A549 (cell line): ENCODE data around the gene FAM227A. TPM values are rescaled to one million over a fixed set of nuclear protein-coding genes. Genes with fewer than 3 reads are reported as not detected.

Experiments used
- ATAC-seq, 2 experiments: fragments of 200-7000 bp in 1 of 2; fragments of >200 bp in 1 of 2; cut with Nextera tagmentation in 1 of 2; cut with Tn5 transposase in 1 of 2; 3 replicates each; pipeline versions ENCODE4 v1.8.0 to v1.9.1; 2018 to 2020; ENCODE audit warnings: mild to moderate bottlenecking in 1 of 2, moderate library complexity in 1 of 2
- CTCF ChIA-PET: fragments of 300-600 bp; sonication (Branson Sonifier 250); formaldehyde crosslinking; extraction: SDS; loops from one replicate; lab custom pipeline; 2021; ENCODE audit warnings: antibody characterized with exemption, inconsistent platforms; lab: Yijun Ruan, JAX
- POLR2A ChIA-PET: fragments of 350-600 bp; formaldehyde crosslinking; extraction: SDS; loops from one replicate; lab custom pipeline; 2021; ENCODE audit warnings: antibody characterized with exemption, inconsistent platforms; lab: Yijun Ruan, JAX
- DNase-seq, 2 experiments: peaks; one replicate each; pipeline versions ENCODE4 v3.0.0 to v3.0.0-alpha.2; 2011 to 2016; ENCODE audit warnings: low read depth in 1 of 2, low spot score in 1 of 2
- FAIRE-seq: peaks from 2 replicates; lab custom pipeline; 2011; peaks lifted over from hg19 to GRCh38; lab: Jason Lieb, UNC
- H3K27ac ChIP-seq, 2 experiments: fragments of >200 bp; sonication (Bioruptor Twin); formaldehyde crosslinking; 3 replicates each; pipeline ENCODE4 v1.5.1; 2016 to 2017
- H3K4me1 ChIP-seq: fragments of >200 bp; sonication (Bioruptor Twin); formaldehyde crosslinking; 3 replicates; pipeline ENCODE4 v1.6.1; 2016
- H3K4me2 ChIP-seq: fragments of >200 bp; sonication (Bioruptor Twin); formaldehyde crosslinking; 3 replicates; pipeline ENCODE4 v1.6.1; 2016
- H3K4me3 ChIP-seq: fragments of >200 bp; sonication (Bioruptor Twin); formaldehyde crosslinking; 3 replicates; pipeline ENCODE4 v1.5.1; 2016
- H3K9me3 ChIP-seq: fragments of >200 bp; sonication (Bioruptor Twin); formaldehyde crosslinking; 3 replicates; pipeline ENCODE4 v1.6.1; 2016
- BCL3 ChIP-seq: fragments of >200 bp; sonication (Bioruptor Twin); formaldehyde crosslinking; IDR thresholded peaks from 3 replicates; pipeline ENCODE4 v1.6.1; 2016
- CBX2 ChIP-seq: fragments of 200-600 bp; sonication (generic); IDR thresholded peaks from 2 replicates; pipeline ENCODE4 v1.6.1; 2016; ENCODE audit warnings: low read depth, mild to moderate bottlenecking, borderline replicate concordance
- CHD4 ChIP-seq: fragments of 200-600 bp; sonication (generic); IDR thresholded peaks from 2 replicates; pipeline ENCODE4 v1.6.1; 2016; ENCODE audit warnings: antibody characterized with exemption, mild to moderate bottlenecking, borderline replicate concordance
- EHF ChIP-seq: fragments of 250-450 bp; sonication (Bioruptor Pico); IDR thresholded peaks from 2 replicates; pipeline ENCODE4 v1.5.0; 2020; ENCODE audit warnings: mild to moderate bottlenecking
- EHMT2 ChIP-seq: fragments of 200-600 bp; sonication (generic); IDR thresholded peaks from 2 replicates; pipeline ENCODE4 v1.6.1; 2016; ENCODE audit warnings: antibody characterized with exemption, low read depth, mild to moderate bottlenecking, moderate library complexity
- EP300 ChIP-seq, 2 experiments: fragments of >200 bp; sonication (Bioruptor Twin); formaldehyde crosslinking; IDR thresholded peaks; 2 replicates in 1 of 2; 3 replicates in 1 of 2; pipeline ENCODE4 v1.6.1; 2016 to 2017
- ESRRA ChIP-seq: fragments of 150-350 bp; IDR thresholded peaks from 2 replicates; pipeline ENCODE4 v1.6.1; 2014; ENCODE audit warnings: mild to moderate bottlenecking, low read length, borderline replicate concordance
- FOSB ChIP-seq: fragments of 250-450 bp; sonication (Bioruptor Pico); IDR thresholded peaks from 2 replicates; pipeline ENCODE4 v1.5.0; 2020; ENCODE audit warnings: mild to moderate bottlenecking, moderate library complexity
- FOXS1 ChIP-seq: fragments of 250-450 bp; sonication (Bioruptor Pico); IDR thresholded peaks from 2 replicates; pipeline ENCODE4 v1.5.0; 2020; ENCODE audit warnings: mild to moderate bottlenecking, moderate library complexity
- HDAC2 ChIP-seq: fragments of 200-600 bp; sonication (generic); IDR thresholded peaks from 2 replicates; pipeline ENCODE4 v1.6.1; 2016
- HES2 ChIP-seq: fragments of >200 bp; sonication (Bioruptor Twin); formaldehyde crosslinking; IDR thresholded peaks from 2 replicates; pipeline ENCODE4 v1.6.1; 2016
- HEYL ChIP-seq: fragments of 250-450 bp; sonication (Bioruptor Pico); IDR thresholded peaks from 2 replicates; pipeline ENCODE4 v1.8.0; 2021; ENCODE audit warnings: mild to moderate bottlenecking, moderate library complexity
- HMGXB4 ChIP-seq: fragments of 250-450 bp; sonication (Bioruptor Pico); IDR thresholded peaks from 2 replicates; pipeline ENCODE4 v1.5.0; 2021; ENCODE audit warnings: mild to moderate bottlenecking, moderate library complexity, borderline replicate concordance
- HOXB13 ChIP-seq: fragments of 250-450 bp; sonication (Bioruptor Pico); IDR thresholded peaks from 2 replicates; pipeline ENCODE4 v1.5.0; 2020; ENCODE audit warnings: low read depth, mild to moderate bottlenecking, moderate library complexity
- JUNB ChIP-seq: fragments of >200 bp; sonication (Bioruptor Twin); formaldehyde crosslinking; IDR thresholded peaks from 2 replicates; pipeline ENCODE4 v1.6.1; 2016
- KDM1A ChIP-seq: fragments of 200-600 bp; sonication (generic); IDR thresholded peaks from 2 replicates; pipeline ENCODE4 v1.6.1; 2016; ENCODE audit warnings: low read depth, mild to moderate bottlenecking
- KDM5A ChIP-seq: fragments of 200-600 bp; sonication (generic); IDR thresholded peaks from 2 replicates; pipeline ENCODE4 v1.6.1; 2016; ENCODE audit warnings: antibody characterized with exemption, mild to moderate bottlenecking
- MAFK ChIP-seq: fragments of 450-650 bp; IDR thresholded peaks from 2 replicates; pipeline ENCODE4 v1.6.1; 2014; ENCODE audit not compliant: partially characterized antibody
- MYC ChIP-seq: IDR thresholded peaks from 2 replicates; pipeline ENCODE4 v1.6.1; 2012; ENCODE audit warnings: mild to moderate bottlenecking, inconsistent platforms, low read length, improper control_type of control experiment, borderline replicate concordance
- NPAS2 ChIP-seq: fragments of 250-450 bp; sonication (Bioruptor Pico); IDR thresholded peaks from 2 replicates; pipeline ENCODE4 v1.8.0; 2022; ENCODE audit warnings: mild to moderate bottlenecking, moderate library complexity, borderline replicate concordance
- PHF8 ChIP-seq: fragments of 200-600 bp; sonication (generic); IDR thresholded peaks from 2 replicates; pipeline ENCODE4 v1.6.1; 2016; ENCODE audit warnings: low read depth, mild to moderate bottlenecking, antibody characterized with exemption, moderate library complexity, borderline replicate concordance
- RAD21 ChIP-seq, 2 experiments: fragments of >200 bp in 1 of 2; sonication (Bioruptor Twin) in 1 of 2; formaldehyde crosslinking in 1 of 2; IDR thresholded peaks in 1 of 2; conservative IDR thresholded peaks in 1 of 2; 2 replicates in 1 of 2; 3 replicates in 1 of 2; pipeline ENCODE4 v1.6.1; 2012 to 2018; ENCODE audit warnings: inconsistent platforms in 1 of 2
- RNF2 ChIP-seq: fragments of 200-600 bp; sonication (generic); IDR thresholded peaks from 2 replicates; pipeline ENCODE4 v1.6.1; 2016; ENCODE audit warnings: low read depth, mild to moderate bottlenecking, antibody characterized with exemption, moderate library complexity, borderline replicate concordance
- SREBF2 ChIP-seq: fragments of 450-650 bp; IDR thresholded peaks from 2 replicates; pipeline ENCODE4 v1.6.1; 2014; ENCODE audit warnings: mild to moderate bottlenecking, moderate library complexity
- TP53 ChIP-seq: fragments of 250-450 bp; sonication (Bioruptor Pico); IDR thresholded peaks from 2 replicates; pipeline ENCODE4 v1.5.0; 2021; ENCODE audit warnings: mild to moderate bottlenecking, moderate library complexity
- ZC3H11A ChIP-seq: fragments of 450-650 bp; IDR thresholded peaks from 2 replicates; pipeline ENCODE4 v1.6.1; 2014; ENCODE audit warnings: antibody characterized with exemption, mild to moderate bottlenecking
- ZNF302 ChIP-seq: fragments of 250-450 bp; sonication (Bioruptor Pico); IDR thresholded peaks from 2 replicates; pipeline ENCODE4 v1.9.0; 2021; ENCODE audit warnings: inconsistent platforms, mild to moderate bottlenecking, moderate library complexity
- WGBS: methylation state at CpG from one replicate; pipeline ENCODE4 v1.1.6; 2017; ENCODE audit errors: missing lambda C conversion rate; 5-methylcytosine and 5-hydroxymethylcytosine counted together
- polyA plus RNA-seq, 4 experiments: library from polyadenylated mRNA; depleted of rRNA in 3 of 4; stranded (reverse); fragments of >200 nt; fragmentation: RNase III in 1 of 4; extraction: RNeasy Plus Mini Kit Qiagen cat#74134 plus additional on column Dnase treatment in 1 of 4; gene quantifications; 2 replicates in 3 of 4; 3 replicates in 1 of 4; pipeline ENCODE4 v1.2.3, GENCODE V29; 2011 to 2017
- TF ChIP-seq, protein P1 (sequence below): fragments of 150-350 bp; IDR thresholded peaks from 2 replicates; pipeline ENCODE4 v1.6.1; 2014; ENCODE audit warnings: low read depth, mild to moderate bottlenecking, low read length
- TF ChIP-seq, protein P2 (sequence below): IDR thresholded peaks from 2 replicates; pipeline ENCODE4 v1.6.1; 2012
- TF ChIP-seq, protein P3 (sequence below): fragments of 250-450 bp; sonication (Bioruptor Pico); IDR thresholded peaks from 2 replicates; pipeline ENCODE4 v1.5.0; 2020; ENCODE audit warnings: low read depth, mild to moderate bottlenecking, moderate library complexity

Gene FAM227A
- polyA plus RNA-seq, 2 of the 4 experiments (the other 2 are of a cell fraction), result 1.4 to 3.5 TPM

DNA sequence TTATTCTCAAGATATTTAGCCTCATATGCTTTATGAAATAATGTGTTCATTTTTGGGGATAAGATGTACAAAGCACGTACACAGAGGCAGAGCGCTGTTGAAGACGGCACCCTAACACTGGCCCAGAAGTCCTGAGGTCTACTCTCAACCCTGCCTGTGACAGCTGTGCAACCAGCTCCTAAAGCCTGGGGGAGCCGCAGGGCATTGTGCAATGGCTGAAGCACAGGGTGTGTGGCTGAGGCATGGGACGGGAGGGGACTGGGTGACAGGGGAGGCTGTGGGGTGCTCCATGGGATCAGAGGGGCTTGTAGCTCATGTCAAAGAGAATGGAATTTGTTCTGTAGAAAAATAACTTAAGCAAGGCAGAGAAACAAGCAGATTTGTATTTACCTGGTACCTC lies 27.7 kb downstream of the FAM227A start (continued):
- TF ChIP-seq TP53 (CRISPR knock-in tag) (no peak), KDM5A (no peak), HDAC2 (no peak), RAD21 (conservative IDR thresholded peaks at IDR 0.05 in 1 of 2, IDR thresholded peaks at IDR 0.05 in 1 of 2) (no peak), BCL3 (no peak), EHMT2 (no peak), PHF8 (no peak)

GRCh38 chr22:38623351-38623750 lies 32.8 kb downstream of the FAM227A start:
- peak in 1 of 2 experiments; percentile 34; a peak in 1 of 6 replicates for ATAC-seq
- no peak overlapping the region for H3K4me3 ChIP-seq
- CTCF ChIA-PET, result interaction anchor here (1.5 kb wide), 1 partner anchor 17 kb away, joined by 3 read pairs; no protein-coding TSS in a partner anchor

DNA sequence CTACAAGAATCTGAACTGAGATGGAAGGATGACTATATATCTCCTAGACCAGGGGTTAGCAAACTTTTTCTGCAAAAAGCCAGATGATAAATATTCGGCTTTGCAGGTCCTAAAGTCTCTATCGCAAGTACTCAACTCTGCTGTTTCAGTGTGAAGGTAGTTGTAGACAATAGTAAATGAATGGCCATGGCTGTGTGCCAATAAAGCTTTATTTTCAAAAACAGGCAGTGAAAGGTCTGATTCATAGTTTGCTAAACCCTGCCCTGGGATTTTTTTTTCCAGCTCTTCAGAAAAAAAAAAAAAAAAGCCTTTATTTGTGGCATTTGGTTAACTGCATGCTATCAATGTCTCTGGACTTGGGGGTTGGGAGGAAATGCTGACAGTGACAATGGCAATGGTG lies 37.5 kb downstream of the FAM227A start:
- POLR2A ChIA-PET, result no interaction called here
- no peak for FAIRE-seq
- TF ChIP-seq HEYL (no peak), CHD4 (no peak), EHMT2 (no peak), HMGXB4 (CRISPR knock-in tag) (no peak), HOXB13 (CRISPR knock-in tag) (no peak), ZNF302 (no peak), JUNB (no peak), EHF (no peak), RNF2 (no peak), EP300 (IDR thresholded peaks at IDR 0.05) (no peak), PHF8 (no peak)
- TF ChIP-seq, protein P1, sequence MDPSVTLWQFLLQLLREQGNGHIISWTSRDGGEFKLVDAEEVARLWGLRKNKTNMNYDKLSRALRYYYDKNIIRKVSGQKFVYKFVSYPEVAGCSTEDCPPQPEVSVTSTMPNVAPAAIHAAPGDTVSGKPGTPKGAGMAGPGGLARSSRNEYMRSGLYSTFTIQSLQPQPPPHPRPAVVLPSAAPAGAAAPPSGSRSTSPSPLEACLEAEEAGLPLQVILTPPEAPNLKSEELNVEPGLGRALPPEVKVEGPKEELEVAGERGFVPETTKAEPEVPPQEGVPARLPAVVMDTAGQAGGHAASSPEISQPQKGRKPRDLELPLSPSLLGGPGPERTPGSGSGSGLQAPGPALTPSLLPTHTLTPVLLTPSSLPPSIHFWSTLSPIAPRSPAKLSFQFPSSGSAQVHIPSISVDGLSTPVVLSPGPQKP, result no peak
- TF ChIP-seq, protein P2, sequence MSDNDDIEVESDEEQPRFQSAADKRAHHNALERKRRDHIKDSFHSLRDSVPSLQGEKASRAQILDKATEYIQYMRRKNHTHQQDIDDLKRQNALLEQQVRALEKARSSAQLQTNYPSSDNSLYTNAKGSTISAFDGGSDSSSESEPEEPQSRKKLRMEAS, result no peak
- CTCF ChIA-PET, result no interaction called here
- Histone ChIP-seq H3K4me1 (no peaks in the 10 kb centered on the region; the same call in 2 of the 3 replicates), H3K4me3 (no peak overlapping the region), H3K9me3 (peaks cover 6% of the 10 kb centered on the region; the same call in 1 of the 3 replicates), H3K27ac (no peak overlapping the region), H3K4me2 (no peak overlapping the region)
- DNase-seq, result no peak
- WGBS, result 93% methylated on average over 2 of the region's 2 CpGs
- ATAC-seq, result no peak

More at GRCh38 chr22:38623351-38623750, 32.8 kb downstream of the FAM227A start:
- Histone ChIP-seq H3K4me1 (no peaks in the 10 kb centered on the region), H3K4me2 (no peak overlapping the region), H3K27ac (no peak overlapping the region), H3K9me3 (peaks cover 6% of the 10 kb centered on the region; the same call in 1 of the 3 replicates)
- FAIRE-seq (no peak), DNase-seq (no peak)
- 47% methylated on average over 4 of the region's 4 CpGs for WGBS
- POLR2A ChIA-PET, result no interaction called here
- TF ChIP-seq FOXS1 (CRISPR knock-in tag) (no peak), HES2 (no peak), CHD4 (no peak), SREBF2 (no peak), CBX2 (no peak), RAD21 (conservative IDR thresholded peaks at IDR 0.05 in 1 of 2, IDR thresholded peaks at IDR 0.05 in 1 of 2) (no peak), FOSB (CRISPR knock-in tag) (no peak), MYC (no peak), ESRRA (no peak), NPAS2 (CRISPR knock-in tag) (no peak), MAFK (no peak), ZC3H11A (no peak), KDM1A (no peak), KDM5A (no peak)
- TF ChIP-seq, protein P3, sequence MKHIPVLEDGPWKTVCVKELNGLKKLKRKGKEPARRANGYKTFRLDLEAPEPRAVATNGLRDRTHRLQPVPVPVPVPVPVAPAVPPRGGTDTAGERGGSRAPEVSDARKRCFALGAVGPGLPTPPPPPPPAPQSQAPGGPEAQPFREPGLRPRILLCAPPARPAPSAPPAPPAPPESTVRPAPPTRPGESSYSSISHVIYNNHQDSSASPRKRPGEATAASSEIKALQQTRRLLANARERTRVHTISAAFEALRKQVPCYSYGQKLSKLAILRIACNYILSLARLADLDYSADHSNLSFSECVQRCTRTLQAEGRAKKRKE (CRISPR knock-in tag), result no peak
